ENCODE data around the gene RNF214. TPM values are rescaled to one million over a fixed set of nuclear protein-coding genes. Genes with fewer than 3 reads are reported as not detected.

RNF214 gene
- total RNA-seq, 1 donor from 2014 or later, result 16.3 TPM

- DNase-seq, result no peak
Measured at GRCh38 chr11:117284053-117284452, 51.6 kb downstream of the RNF214 start.

- DNase-seq, result no peak
Measured at GRCh38 chr11:117286588-117286987, 54.1 kb downstream of the RNF214 start.

GRCh38 chr11:117287668-117288067, 55.2 kb downstream of the RNF214 start:
- DNase-seq, result no peak

GRCh38 chr11:117289795-117290194, 57.3 kb downstream of the RNF214 start:
- no peak for DNase-seq

GRCh38 chr11:117290809-117291396, 58.4 kb downstream of the RNF214 start, which contains the start of gene BACE1-AS:
TSS of gene BACE1-AS (plus strand) at chr11:117291346.
- no peak for DNase-seq

GRCh38 chr11:117292616-117293015, 60.1 kb downstream of the RNF214 start:
- no peak for DNase-seq

GRCh38 chr11:117295438-117296137, 63.1 kb downstream of the RNF214 start:
- DNase-seq, result no peak

- no peak for DNase-seq
Measured at GRCh38 chr11:117296881-117297280, 64.4 kb downstream of the RNF214 start.

- DNase-seq, result no peak
Measured at GRCh38 chr11:117298195-117298594, 65.7 kb downstream of the RNF214 start.

- DNase-seq, result no peak
Measured at GRCh38 chr11:117299351-117300282, 67.1 kb downstream of the RNF214 start.

GRCh38 chr11:117300283-117300663, 67.8 kb downstream of the RNF214 start:
- peak; percentile 54 for DNase-seq

- no peak for DNase-seq
Measured at GRCh38 chr11:117300773-117301172, 68.3 kb downstream of the RNF214 start.

GRCh38 chr11:117302228-117302627, 69.8 kb downstream of the RNF214 start:
- DNase-seq, result no peak

- DNase-seq, result no peak
Measured at GRCh38 chr11:117303101-117303500, 70.6 kb downstream of the RNF214 start.

- DNase-seq, result no peak
Measured at GRCh38 chr11:117303646-117304315, 71.3 kb downstream of the RNF214 start.

- DNase-seq, result no peak
Measured at GRCh38 chr11:117305145-117305544, 72.7 kb downstream of the RNF214 start.

- DNase-seq, result no peak
Measured at GRCh38 chr11:117309310-117309709, 76.8 kb downstream of the RNF214 start.

- no peak for DNase-seq
Measured at GRCh38 chr11:117313091-117313490, 80.6 kb downstream of the RNF214 start.

GRCh38 chr11:117313828-117314768, 81.6 kb downstream of the RNF214 start:
- no peak for DNase-seq

- DNase-seq, result no peak
Measured at GRCh38 chr11:117314840-117315239, 82.4 kb downstream of the RNF214 start.

All from tongue (tissue), 2 donors.